Stimulated activated CD8-positive, alpha-beta memory T cell treated with anti-CD3 and anti-CD28 coated beads, Interleukin-12 subunit alpha, Interleukin-12 subunit beta, amount 100 ng/mL, for 24 hours (primary cell): ENCODE measurements around the gene SMYD3.

Experiments
- DNase-seq: peaks from one replicate; pipeline ENCODE4 v3.0.0-alpha.2; 2020; ENCODE audit errors: extremely low read depth

Gene SMYD3

GRCh38 chr1:245915841-245916240, 591.2 kb downstream of the SMYD3 start:
- DNase-seq: no peak

- DNase-seq: no peak
Observed at GRCh38 chr1:245915406-245915805, 591.7 kb downstream of the SMYD3 start.

GRCh38 chr1:245908543-245908942, 598.5 kb downstream of the SMYD3 start:
- no peak for DNase-seq

GRCh38 chr1:245906207-245906606, 600.9 kb downstream of the SMYD3 start:
- DNase-seq: no peak

GRCh38 chr1:245903851-245904250, 603.2 kb downstream of the SMYD3 start:
- no peak for DNase-seq

GRCh38 chr1:245901565-245901964, 605.5 kb downstream of the SMYD3 start:
- no peak for DNase-seq

- no peak for DNase-seq
Observed at GRCh38 chr1:245901037-245901436, 606.0 kb downstream of the SMYD3 start.

- DNase-seq: no peak
Observed at GRCh38 chr1:245898581-245898980, 608.5 kb downstream of the SMYD3 start.

- DNase-seq: no peak
Observed at GRCh38 chr1:245896258-245896657, 610.8 kb downstream of the SMYD3 start.

- DNase-seq: no peak
Observed at GRCh38 chr1:245895455-245895959, 611.6 kb downstream of the SMYD3 start.

- no peak for DNase-seq
Observed at GRCh38 chr1:245894843-245895242, 612.2 kb downstream of the SMYD3 start.

GRCh38 chr1:245893025-245893424, 614.1 kb downstream of the SMYD3 start:
- DNase-seq: no peak

GRCh38 chr1:245888809-245889208, 618.3 kb downstream of the SMYD3 start:
- DNase-seq: no peak

- DNase-seq: no peak
Observed at GRCh38 chr1:245887829-245888228, 619.2 kb downstream of the SMYD3 start.

GRCh38 chr1:245881767-245882391, 625.2 kb downstream of the SMYD3 start:
- no peak for DNase-seq

- DNase-seq: no peak
Observed at GRCh38 chr1:245880754-245881403, 626.2 kb downstream of the SMYD3 start.

GRCh38 chr1:245879091-245879490, 628.0 kb downstream of the SMYD3 start:
- no peak for DNase-seq

GRCh38 chr1:245878585-245878984, 628.5 kb downstream of the SMYD3 start:
- DNase-seq: no peak

GRCh38 chr1:245877976-245878375, 629.1 kb downstream of the SMYD3 start:
- DNase-seq: no peak

GRCh38 chr1:245876586-245876985, 630.5 kb downstream of the SMYD3 start:
- DNase-seq: no peak

- no peak for DNase-seq
Observed at GRCh38 chr1:245875581-245876261, 631.4 kb downstream of the SMYD3 start.

GRCh38 chr1:245874942-245875580, 632.0 kb downstream of the SMYD3 start:
- DNase-seq: no peak
